ELF-1 (cell line): ENCODE results near the gene TBX5.

Experiments
- DNase-seq: peaks from one replicate; pipeline ENCODE4 v3.0.0-alpha.2; 2016; ENCODE audit warnings: low read depth, low spot score

Gene TBX5

GRCh38 chr12:114320968-114321367, 85.0 kb downstream of the TBX5 start:
- no peak for DNase-seq

GRCh38 chr12:114320101-114320500, 85.8 kb downstream of the TBX5 start:
- no peak for DNase-seq

GRCh38 chr12:114319422-114319821, 86.5 kb downstream of the TBX5 start:
- DNase-seq: no peak

- no peak for DNase-seq
Measured at GRCh38 chr12:114318984-114319383, 87.0 kb downstream of the TBX5 start.

- no peak for DNase-seq
Measured at GRCh38 chr12:114316076-114316475, 89.9 kb downstream of the TBX5 start.

- DNase-seq: no peak
Measured at GRCh38 chr12:114314974-114315720, 90.8 kb downstream of the TBX5 start.

GRCh38 chr12:114314403-114314802, 91.5 kb downstream of the TBX5 start:
- DNase-seq: no peak

- DNase-seq: no peak
Measured at GRCh38 chr12:114313910-114314309, 92.0 kb downstream of the TBX5 start.

GRCh38 chr12:114311974-114312373, 94.0 kb downstream of the TBX5 start:
- no peak for DNase-seq

GRCh38 chr12:114306646-114307045, 99.3 kb downstream of the TBX5 start:
- DNase-seq: no peak

GRCh38 chr12:114305446-114305845, 100.5 kb downstream of the TBX5 start:
- DNase-seq: no peak
